Measurements from ENCODE around the gene PPP6R2.

The PPP6R2 gene, protein sequence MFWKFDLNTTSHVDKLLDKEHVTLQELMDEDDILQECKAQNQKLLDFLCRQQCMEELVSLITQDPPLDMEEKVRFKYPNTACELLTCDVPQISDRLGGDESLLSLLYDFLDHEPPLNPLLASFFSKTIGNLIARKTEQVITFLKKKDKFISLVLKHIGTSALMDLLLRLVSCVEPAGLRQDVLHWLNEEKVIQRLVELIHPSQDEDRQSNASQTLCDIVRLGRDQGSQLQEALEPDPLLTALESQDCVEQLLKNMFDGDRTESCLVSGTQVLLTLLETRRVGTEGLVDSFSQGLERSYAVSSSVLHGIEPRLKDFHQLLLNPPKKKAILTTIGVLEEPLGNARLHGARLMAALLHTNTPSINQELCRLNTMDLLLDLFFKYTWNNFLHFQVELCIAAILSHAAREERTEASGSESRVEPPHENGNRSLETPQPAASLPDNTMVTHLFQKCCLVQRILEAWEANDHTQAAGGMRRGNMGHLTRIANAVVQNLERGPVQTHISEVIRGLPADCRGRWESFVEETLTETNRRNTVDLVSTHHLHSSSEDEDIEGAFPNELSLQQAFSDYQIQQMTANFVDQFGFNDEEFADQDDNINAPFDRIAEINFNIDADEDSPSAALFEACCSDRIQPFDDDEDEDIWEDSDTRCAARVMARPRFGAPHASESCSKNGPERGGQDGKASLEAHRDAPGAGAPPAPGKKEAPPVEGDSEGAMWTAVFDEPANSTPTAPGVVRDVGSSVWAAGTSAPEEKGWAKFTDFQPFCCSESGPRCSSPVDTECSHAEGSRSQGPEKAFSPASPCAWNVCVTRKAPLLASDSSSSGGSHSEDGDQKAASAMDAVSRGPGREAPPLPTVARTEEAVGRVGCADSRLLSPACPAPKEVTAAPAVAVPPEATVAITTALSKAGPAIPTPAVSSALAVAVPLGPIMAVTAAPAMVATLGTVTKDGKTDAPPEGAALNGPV

DNA sequence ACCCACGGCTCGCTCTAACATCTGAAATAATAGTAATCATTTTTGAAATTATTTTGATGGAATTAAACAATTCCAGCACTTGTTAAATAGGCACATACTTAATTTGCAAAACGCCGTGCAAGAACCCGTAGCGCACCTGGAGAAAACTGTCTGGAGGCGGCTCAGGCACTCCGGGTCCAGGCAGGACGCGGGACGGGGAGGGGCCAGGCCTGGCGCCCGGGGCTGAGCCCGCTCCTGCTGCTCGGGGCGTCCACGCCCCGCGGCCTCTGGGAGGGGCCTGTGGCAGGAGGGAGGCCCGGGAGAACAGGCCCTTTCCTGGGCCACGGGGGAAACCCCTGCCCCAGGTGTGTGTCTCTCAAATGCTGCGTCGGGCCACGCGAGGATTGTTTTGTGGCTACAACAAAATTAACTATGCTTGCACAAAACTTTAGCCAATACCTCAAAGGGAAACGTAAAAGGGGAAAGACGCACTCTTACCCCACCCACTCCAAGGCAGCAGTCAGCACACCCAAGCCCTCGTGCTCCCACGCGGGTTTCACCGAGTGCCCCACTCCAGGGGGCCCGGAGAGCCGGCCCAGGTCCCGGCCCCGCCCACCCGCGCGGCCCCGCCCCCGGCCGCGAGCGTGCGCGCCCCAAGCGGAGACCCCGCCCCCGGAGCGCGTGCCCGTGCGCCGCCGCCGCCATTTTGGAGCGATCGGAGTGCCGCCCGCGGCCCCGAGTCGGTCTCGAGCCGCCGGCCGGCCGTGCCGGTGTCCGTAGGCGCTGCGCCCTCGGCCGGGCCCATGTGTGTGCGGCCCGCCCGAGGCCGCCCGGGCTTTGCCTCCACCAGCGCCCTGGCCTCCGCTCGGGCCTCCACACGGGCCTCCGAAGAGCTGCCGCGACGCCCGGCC is at the start of gene PPP6R2:
TSS of gene PPP6R2 (plus strand) at position 677 of the 890 bp plus-strand sequence. CDS start 50,582 bp downstream, outside the sequence.
- Mint-ChIP-seq H3K9me3 (no peaks in the 10 kb centered on the region), H3K36me3 (no peaks in the 10 kb centered on the region), H3K4me1 (peaks cover 9% of the 10 kb centered on the region), H3K27me3 (no peaks in the 10 kb centered on the region), H3K27ac (peak within 1 kb of the TSS; percentile 90), H3K4me3 (peak within 1 kb of the TSS; percentile 85)

DNA sequence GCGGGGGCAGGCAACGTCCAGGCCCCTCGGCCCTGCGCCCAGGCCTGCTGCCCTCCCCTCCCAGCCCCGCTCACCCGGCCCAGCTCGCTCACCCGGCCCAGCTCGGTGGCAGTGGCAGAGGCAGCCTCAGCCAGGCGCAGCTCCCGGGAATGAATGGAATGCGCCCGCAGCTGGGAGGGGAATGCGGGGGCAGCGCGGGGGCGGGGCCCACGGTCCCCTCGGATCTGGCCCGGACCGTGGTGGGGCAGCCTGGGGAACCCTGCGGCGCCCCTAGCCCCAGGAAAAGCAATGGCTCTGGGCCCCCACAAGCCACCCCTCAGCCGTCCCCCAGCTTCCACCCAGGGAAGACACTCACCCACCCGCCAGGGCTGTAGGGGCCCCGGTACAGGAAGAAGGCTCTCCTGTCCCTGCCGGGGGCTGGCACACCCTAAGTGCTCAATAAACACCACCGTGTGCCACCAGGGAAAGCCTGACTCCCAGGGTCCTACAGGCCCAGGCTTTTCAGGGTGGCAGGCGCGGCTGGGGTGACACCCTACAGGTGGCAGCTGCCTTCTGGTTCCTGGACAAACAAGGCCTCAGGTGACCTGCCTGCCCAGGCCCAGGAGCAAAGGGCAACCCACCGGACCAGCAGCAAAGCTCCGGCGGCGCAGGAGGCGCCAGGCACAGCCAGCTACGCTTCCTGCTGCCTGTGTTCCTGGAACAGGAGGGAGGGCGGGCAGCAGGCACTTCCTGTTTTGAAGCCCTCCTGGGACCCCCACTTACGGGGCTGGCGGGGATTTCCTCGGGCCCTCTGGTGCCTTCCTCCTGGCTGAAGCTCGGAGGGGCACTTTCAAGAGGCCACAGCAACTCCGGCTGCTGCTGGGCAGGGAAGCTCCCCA is 49.4 kb upstream of the PPP6R2 start:
- Mint-ChIP-seq H3K4me3 (no peak overlapping the region), H3K4me1 (peaks cover 6% of the 10 kb centered on the region), H3K9me3 (no peaks in the 10 kb centered on the region), H3K36me3 (no peaks in the 10 kb centered on the region), H3K27ac (no peak overlapping the region), H3K27me3 (peaks cover 14% of the 10 kb centered on the region)

GRCh38 chr22:50294319-50294656 is 48.8 kb upstream of the PPP6R2 start:
- no peak overlapping the region for H3K27ac Mint-ChIP-seq
- H3K9me3 Mint-ChIP-seq: no peaks in the 10 kb centered on the region
- H3K4me3 Mint-ChIP-seq: no peak overlapping the region
- no peaks in the 10 kb centered on the region for H3K36me3 Mint-ChIP-seq
- H3K27me3 Mint-ChIP-seq: peaks cover 14% of the 10 kb centered on the region
- peaks cover 6% of the 10 kb centered on the region for H3K4me1 Mint-ChIP-seq

DNA sequence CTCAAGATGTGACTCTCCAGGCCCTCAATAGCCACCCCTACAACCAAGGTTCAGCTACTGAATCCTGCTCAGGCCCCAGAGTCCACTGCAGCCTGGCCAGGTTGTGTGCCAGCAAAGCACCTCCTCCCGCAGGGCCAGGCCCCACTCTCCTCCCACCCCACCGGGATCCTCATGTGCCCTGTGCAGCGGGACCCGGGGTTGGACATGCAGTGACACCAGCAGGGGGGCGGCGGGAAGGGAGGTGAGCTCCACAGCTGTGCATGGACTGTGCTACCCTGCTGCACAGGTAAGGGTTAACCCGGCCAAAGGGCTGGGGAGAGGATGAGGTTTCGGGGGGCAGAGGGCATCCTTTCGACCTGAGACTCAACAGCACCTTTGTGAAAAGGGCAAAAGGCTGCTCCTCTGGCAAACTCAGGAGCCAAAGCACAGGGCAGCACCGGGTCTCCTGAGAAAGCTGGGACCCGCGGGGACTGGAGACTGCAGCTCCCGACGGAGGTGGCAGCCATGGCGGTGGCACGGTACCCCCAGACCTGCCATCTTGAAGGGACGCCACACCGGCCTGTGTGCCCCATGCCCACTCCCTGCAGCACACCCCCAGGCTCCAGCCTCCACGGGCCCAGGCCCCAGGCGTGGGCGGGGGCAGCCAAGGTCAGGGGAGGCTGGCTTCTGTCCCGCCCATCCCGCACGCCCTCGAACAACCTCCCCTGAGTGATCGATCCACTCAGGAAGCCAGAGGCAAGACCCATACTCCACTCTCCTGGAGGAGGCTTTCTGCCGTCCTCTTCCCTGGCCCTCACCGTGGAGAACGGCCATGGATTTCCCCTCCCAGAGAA is 46.3 kb upstream of the PPP6R2 start:
- Mint-ChIP-seq H3K4me1 (peaks cover 6% of the 10 kb centered on the region), H3K36me3 (no peaks in the 10 kb centered on the region), H3K4me3 (no peak overlapping the region), H3K9me3 (no peaks in the 10 kb centered on the region), H3K27ac (no peak overlapping the region), H3K27me3 (peaks cover 10% of the 10 kb centered on the region)

DNA sequence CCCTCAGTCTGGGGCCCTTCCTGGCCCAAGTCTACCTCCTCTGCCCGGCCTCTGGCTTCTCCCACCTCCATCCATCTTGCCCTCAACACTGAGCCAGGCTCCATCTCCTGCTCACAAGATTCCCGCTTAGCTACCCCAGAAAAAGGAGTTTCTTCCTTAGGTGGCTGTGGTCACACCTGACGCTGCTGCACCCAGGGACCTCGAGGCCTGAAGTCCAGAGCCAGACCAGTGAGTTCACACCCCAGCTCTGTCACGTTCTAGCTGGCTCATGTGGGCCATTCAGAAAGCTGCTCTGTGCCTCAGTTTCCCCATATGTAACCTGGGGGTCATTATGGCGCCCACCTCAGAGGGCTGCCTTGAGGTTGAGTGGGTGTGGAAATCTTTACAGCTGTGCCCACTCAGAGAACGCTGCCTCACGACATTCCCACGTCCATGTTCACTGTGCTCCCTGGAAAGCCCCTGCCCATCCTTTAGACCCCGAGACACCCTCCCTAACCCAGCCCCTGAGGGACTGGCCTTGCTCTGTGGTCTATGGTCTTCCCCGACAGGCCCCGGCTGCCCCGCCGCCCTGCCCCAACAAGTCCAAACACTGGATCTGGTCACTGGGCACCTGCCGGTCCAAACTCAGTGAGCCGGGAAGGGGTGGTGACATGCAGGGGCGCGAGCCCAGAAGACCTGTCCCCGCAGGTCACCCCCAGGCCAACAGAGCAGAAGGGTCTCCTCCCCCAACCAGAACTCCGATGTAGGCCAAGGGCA is 45.4 kb upstream of the PPP6R2 start:
- H3K36me3 Mint-ChIP-seq: no peaks in the 10 kb centered on the region
- peaks cover 3% of the 10 kb centered on the region for H3K4me1 Mint-ChIP-seq
- no peaks in the 10 kb centered on the region for H3K9me3 Mint-ChIP-seq
- peak overlapping the region; percentile 47 for H3K27ac Mint-ChIP-seq
- H3K4me3 Mint-ChIP-seq: no peak overlapping the region
- H3K27me3 Mint-ChIP-seq: peaks cover 5% of the 10 kb centered on the region

DNA sequence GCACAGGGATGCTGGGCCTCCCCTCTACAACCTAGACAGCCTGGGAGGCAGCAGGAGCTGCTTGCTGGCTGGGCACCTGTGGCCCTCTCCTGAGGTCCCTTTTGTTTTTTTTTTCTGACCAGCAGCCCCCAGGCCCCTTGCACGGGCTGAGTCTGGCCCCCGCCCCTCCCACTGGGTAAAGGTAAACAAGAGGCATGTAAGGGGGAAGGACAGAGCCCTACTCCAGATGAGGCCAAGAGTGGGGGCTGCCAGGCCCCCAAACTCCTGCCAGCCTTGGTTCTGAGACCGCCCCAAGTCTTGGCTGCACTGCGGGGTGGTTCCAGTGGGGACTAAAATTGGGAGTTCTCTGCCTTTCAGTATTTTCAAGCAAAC is 44.9 kb upstream of the PPP6R2 start:
- H3K27me3 Mint-ChIP-seq: peaks cover 1% of the 10 kb centered on the region
- H3K36me3 Mint-ChIP-seq: no peaks in the 10 kb centered on the region
- no peak overlapping the region for H3K4me3 Mint-ChIP-seq
- no peaks in the 10 kb centered on the region for H3K4me1 Mint-ChIP-seq
- H3K27ac Mint-ChIP-seq: no peak overlapping the region
- H3K9me3 Mint-ChIP-seq: no peaks in the 10 kb centered on the region

GRCh38 chr22:50298937-50299784 is 44.0 kb upstream of the PPP6R2 start:
- Mint-ChIP-seq H3K27ac (no peak overlapping the region), H3K4me3 (no peak overlapping the region), H3K9me3 (no peaks in the 10 kb centered on the region), H3K4me1 (no peaks in the 10 kb centered on the region), H3K27me3 (peaks cover 2% of the 10 kb centered on the region), H3K36me3 (no peaks in the 10 kb centered on the region)

DNA sequence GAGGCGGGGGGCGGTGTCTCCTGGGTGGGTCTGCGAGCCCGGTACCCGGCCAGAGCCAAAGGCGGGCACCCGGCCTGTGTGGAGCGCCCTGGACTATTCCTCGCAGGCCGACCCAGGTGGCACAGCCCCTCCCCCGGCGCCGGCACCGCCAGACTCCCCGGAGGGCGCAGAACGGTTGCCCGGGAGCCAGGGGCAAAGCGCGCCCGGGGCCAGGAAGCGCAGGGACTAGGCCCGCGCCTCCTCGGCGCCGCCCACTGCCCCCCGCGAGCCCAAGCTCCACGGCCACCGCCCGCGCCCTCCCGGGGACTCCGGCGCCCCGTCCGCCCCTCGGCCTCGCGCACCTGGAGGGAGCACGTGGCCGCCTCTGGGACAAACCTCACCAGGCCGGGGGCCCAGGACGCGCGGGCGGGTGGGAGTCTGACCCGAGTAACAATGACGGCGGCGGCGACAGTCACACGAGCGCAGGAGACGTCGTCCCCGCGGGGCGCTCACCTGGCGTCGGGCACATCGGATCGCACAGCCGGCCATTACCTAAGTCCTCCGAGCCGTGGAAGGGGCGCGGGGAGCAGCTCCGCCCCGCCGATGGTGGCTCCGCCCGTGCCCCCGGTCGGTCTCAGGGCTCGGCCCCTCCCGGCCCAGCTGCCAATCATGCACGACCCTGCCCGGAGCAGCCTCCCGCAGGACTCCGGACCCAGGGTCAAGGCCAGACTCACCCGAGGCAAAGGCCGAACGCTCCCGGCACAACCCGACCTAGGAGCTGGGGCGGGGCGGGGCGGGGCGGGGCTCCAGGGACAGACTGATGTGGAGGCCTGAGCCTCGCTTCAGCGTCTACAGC is 43.1 kb upstream of the PPP6R2 start:
- H3K27me3 Mint-ChIP-seq: peaks cover 3% of the 10 kb centered on the region

DNA sequence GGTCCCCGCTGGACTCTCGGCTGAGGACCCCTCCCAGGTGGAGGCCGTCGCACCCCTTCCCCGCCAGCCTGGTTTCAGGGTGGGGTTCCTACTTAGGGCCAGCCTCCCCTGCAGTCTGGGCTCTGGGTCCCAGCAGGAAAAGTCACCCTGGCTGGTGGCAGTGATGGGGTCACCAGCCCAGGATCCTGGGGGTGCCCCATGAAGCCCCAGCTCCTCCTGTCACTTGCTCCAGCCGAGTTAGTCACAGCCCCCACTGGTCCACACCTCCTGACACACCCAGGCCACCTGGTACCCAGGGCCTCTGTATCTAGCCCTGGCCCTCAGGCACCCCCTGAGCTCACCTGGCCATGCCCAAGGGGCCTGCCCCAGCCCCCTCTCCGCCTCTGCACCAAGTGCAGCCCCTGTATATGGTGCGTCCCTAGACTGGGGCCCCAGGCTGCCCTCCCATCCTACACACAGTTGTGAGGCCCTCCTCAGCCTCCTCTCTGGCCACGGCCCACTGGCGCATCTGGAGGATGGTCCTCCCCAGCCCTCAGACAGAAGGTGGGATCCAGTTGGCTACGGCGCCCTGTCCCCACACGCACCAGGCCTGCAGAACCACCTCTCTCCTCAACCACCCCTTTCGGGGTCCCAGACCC is 42.4 kb upstream of the PPP6R2 start:
- Mint-ChIP-seq H3K4me1 (no peaks in the 10 kb centered on the region), H3K9me3 (no peaks in the 10 kb centered on the region), H3K27me3 (peaks cover 2% of the 10 kb centered on the region), H3K4me3 (no peak overlapping the region), H3K36me3 (no peaks in the 10 kb centered on the region), H3K27ac (no peak overlapping the region)

More for the DNA sequence above, 43.1 kb upstream of the PPP6R2 start:
- Mint-ChIP-seq H3K36me3 (no peaks in the 10 kb centered on the region), H3K9me3 (no peaks in the 10 kb centered on the region), H3K4me3 (no peak overlapping the region), H3K27ac (no peak overlapping the region), H3K4me1 (no peaks in the 10 kb centered on the region)

GRCh38 chr22:50301581-50301991 is 41.5 kb upstream of the PPP6R2 start:
- no peaks in the 10 kb centered on the region for H3K9me3 Mint-ChIP-seq
- H3K4me3 Mint-ChIP-seq: no peak overlapping the region
- H3K36me3 Mint-ChIP-seq: no peaks in the 10 kb centered on the region
- peaks cover 5% of the 10 kb centered on the region for H3K27me3 Mint-ChIP-seq
- H3K4me1 Mint-ChIP-seq: peaks cover 6% of the 10 kb centered on the region
- no peak overlapping the region for H3K27ac Mint-ChIP-seq

GRCh38 chr22:50302041-50302541 is 41.0 kb upstream of the PPP6R2 start:
- H3K4me1 Mint-ChIP-seq: peaks cover 6% of the 10 kb centered on the region
- no peaks in the 10 kb centered on the region for H3K9me3 Mint-ChIP-seq
- no peaks in the 10 kb centered on the region for H3K36me3 Mint-ChIP-seq
- no peak overlapping the region for H3K4me3 Mint-ChIP-seq
- H3K27me3 Mint-ChIP-seq: peaks cover 5% of the 10 kb centered on the region
- H3K27ac Mint-ChIP-seq: no peak overlapping the region

All from activated naive CD4-positive, alpha-beta T cell treated with anti-CD3 and anti-CD28 coated beads, Interleukin-2, amount 50 U/mL, for 24 hours (primary cell).